GM18498 (cell line): ENCODE results near the gene OLR1.
"Not testable (repeated sequence)": the region's sequence is repeated elsewhere in the genome, so short reads cannot be mapped to it uniquely, and the experiment has no call there.

ENCODE experiments used
- ATAC-seq: cut with Tn5 transposase; IDR thresholded peaks from one replicate; pipeline ENCODE4 v1.9.1; 2021; ENCODE audit warnings: mild to moderate bottlenecking, moderate library complexity; ENCODE audit not compliant: unreplicated experiment

The OLR1 gene

GRCh38 chr12:10171973-10172728 lies at the start of gene OLR1:
Gene OLR1, minus strand, starts transcription at chr12:10172132. Its CDS starts 55 bp downstream, at chr12:10172077.
- no peak for ATAC-seq

- ATAC-seq: no peak
These were observed 48.6 kb upstream of the OLR1 start for GRCh38 chr12:10220398-10221077.

DNA sequence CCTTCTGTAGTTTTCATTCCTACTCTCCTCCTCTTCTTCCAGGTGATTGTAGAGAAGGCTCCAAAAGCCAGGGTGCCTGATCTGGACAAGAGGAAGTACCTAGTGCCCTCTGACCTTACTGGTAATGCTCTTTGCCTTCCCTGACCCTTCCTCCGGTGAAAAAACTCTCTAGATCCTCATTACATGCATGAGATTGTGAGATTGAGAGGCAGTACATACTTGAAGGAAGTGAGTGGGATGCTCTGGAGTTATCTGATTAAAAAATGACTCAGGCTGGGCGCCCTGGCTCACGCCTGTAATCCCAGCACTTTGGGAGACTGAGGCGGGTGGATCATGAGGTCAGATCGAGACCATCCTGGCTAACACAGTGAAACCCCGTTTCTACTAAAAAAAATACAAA lies 46.1 kb upstream of the OLR1 start:
- ATAC-seq: no peak

DNA sequence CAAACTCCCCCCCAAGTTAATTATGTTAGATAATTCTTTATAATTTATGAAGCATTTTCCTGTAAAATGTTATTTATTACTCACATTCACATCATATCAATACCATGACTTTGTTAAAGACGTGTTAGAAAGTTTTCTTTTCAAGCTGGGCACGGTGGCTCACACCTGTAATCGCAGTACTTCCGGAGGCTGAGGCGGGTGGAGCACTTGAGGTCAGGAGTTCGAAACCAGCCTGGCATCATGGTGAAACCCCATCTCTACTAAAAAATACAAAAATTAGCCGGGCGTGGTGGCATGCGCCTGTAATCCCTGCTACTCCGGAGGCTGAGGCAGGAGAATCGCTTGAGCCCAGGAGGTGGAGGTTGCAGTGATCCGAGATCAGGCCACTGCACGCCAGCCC lies 44.0 kb upstream of the OLR1 start:
- ATAC-seq: not testable (repeated sequence)

GRCh38 chr12:10215436-10215835 lies 43.5 kb upstream of the OLR1 start:
- ATAC-seq: no peak

DNA sequence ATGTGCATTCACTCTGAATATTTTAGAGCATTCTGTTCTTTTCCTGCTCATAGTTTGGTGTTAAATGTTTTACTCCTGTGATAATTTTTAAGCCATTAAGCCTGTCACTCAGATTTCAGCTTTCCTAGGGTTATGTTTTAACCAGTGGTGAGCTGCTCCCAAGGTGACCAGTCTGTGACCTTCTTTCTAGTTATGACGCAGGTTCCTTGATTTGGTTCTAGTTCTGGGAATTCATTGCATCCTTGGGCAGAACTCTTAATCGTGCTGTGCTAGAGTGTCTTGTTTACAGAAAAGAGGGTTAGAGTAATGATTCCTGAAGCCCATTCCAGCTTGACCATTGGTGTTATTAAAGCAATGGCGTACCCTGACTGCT lies 42.9 kb upstream of the OLR1 start:
- ATAC-seq: no peak

DNA sequence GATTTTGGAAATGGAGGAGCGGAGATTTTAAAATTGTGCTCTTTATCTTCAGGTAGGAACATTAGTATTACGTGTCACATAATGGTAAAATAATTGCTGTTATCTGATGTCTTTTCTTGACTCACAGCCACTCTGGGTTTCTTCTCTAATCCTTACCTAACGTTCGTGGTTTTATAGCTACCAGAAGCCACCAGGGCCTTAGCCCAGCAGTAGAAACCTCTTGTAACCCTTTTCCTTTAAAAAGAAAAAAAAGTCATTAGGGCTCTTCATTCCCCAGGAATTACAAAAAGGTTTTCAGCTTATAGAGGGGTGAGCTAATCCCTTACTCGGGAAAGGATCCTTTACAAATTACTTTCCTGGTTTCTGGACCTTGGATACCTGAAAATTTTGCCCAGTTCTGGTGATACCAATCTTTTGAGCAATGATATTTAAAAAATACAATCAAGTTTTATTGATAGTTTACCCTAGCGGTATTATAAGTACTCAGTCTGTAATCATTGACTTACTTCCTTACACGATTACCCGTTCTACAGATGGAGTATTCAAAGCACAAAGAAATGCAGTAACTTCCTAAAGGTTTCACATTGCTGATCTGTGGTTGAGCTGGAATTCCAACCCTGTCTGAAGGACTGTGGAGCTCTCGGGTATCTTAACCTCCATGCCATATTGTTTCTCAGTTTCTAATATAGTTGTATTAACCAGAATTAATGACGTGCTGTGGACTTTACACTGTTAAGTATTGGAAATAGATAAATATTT lies 42.4 kb upstream of the OLR1 start:
- no peak for ATAC-seq

GRCh38 chr12:10213168-10214135 lies 41.5 kb upstream of the OLR1 start:
- ATAC-seq: peak; percentile 60

DNA sequence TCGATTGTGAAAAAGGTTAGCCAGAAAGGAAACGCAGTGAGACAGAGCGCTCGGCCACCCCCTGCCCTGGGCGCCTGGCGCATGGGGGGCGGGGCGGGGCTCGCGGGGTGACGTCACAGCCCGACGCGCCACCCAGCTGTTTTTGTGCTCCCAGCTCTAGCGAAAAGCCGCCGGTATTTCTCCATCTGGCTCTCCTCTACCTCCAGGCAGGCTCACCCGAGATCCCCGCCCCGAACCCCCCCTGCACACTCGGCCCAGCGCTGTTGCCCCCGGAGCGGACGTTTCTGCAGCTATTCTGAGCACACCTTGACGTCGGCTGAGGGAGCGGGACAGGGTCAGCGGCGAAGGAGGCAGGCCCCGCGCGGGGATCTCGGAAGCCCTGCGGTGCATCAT lies 40.8 kb upstream of the OLR1 start, which contains the start of gene GABARAPL1:
GABARAPL1 (plus strand) TSS at position 139 of the 393 bp plus-strand sequence; CDS start at position 392, 253 bp downstream.
- peak; percentile 73 for ATAC-seq

- ATAC-seq: peak; percentile 78
These were observed 40.2 kb upstream of the OLR1 start for GRCh38 chr12:10211940-10212738.

GRCh38 chr12:10211101-10211939 lies 39.4 kb upstream of the OLR1 start:
- ATAC-seq: no peak

GRCh38 chr12:10210225-10210624 lies 38.3 kb upstream of the OLR1 start:
- ATAC-seq: no peak

DNA sequence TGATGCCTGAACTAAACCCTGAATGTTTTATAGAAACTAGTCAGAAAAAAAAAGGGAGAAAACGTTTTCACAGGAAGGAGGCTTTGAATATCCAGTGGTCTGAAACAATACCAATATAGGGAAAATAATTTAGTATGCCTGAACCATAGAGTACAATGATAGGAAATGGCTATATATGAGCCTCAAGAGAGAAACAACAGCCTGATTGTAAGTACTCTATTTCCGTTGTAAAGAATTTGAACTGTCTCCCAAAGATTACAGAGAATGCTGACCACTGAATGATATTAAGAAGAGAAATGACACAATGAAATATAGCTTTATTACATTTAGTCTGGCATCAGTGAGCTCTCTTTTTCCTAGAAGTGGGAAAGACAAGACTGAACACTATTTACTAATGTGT lies 35.2 kb upstream of the OLR1 start:
- no peak for ATAC-seq

GRCh38 chr12:10205220-10205807 lies 33.4 kb upstream of the OLR1 start:
- no peak for ATAC-seq

- not testable (repeated sequence) for ATAC-seq
These were observed 32.6 kb upstream of the OLR1 start for GRCh38 chr12:10204495-10204894.

- no peak for ATAC-seq
These were observed 25.9 kb upstream of the OLR1 start for GRCh38 chr12:10197879-10198278.

DNA sequence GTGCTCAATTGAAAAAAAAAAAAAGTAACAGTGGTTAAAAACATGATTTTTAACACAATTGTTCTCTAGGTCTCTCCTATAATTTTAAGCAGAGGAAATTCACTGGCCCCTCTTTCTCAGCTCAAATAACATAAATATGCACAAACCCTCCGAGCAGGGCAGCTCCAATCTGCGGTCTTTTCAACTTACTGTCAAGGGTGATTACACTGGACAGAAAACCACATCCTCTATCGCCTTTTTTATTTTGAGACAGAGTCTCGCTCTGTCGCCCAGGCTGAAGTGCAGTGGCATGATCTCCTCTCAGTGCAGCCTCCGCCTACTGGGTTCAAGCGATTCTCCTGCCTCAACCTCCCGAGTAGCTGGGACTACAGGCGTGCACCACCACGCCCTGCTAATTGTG lies 24.3 kb upstream of the OLR1 start:
- ATAC-seq: peak; percentile 90

DNA sequence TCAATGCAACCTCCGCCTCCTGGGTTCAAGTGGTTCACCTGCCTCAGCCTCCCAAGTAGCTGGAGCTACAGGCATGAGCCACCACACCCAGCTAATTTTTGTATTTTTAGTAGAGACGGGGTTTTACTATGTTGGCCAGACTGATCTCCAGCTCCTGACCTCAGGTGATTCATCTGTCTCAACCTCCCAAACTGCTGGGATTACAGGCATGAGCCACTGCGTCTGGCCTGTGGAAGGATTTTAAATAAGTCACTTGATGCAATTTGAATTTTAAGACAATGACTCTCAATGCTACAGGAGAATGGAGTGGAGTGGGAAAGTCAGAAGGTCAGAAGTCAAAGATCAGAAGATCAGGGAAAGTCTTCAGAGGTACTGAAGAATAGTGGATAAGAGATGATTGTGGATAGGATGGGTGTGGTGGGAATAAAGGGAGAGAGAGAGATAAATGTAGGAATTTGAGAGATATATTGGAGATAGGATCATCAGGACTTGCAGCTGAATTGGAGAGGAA lies 22.3 kb upstream of the OLR1 start:
- no peak for ATAC-seq
